GM12872 (cell line): Measurements from ENCODE around the gene PHF21B.

Experiments used
- TF ChIP-seq, protein P1 (sequence below): IDR thresholded peaks from 3 replicates; pipeline ENCODE4 v1.5.1; 2011; ENCODE audit warnings: low read depth, mild to moderate bottlenecking, low read length, moderate library complexity; ENCODE audit not compliant: insufficient read depth

PHF21B gene

GRCh38 chr22:44986926-44987325 lies 22.9 kb downstream of the PHF21B start:
- TF ChIP-seq, protein P1, sequence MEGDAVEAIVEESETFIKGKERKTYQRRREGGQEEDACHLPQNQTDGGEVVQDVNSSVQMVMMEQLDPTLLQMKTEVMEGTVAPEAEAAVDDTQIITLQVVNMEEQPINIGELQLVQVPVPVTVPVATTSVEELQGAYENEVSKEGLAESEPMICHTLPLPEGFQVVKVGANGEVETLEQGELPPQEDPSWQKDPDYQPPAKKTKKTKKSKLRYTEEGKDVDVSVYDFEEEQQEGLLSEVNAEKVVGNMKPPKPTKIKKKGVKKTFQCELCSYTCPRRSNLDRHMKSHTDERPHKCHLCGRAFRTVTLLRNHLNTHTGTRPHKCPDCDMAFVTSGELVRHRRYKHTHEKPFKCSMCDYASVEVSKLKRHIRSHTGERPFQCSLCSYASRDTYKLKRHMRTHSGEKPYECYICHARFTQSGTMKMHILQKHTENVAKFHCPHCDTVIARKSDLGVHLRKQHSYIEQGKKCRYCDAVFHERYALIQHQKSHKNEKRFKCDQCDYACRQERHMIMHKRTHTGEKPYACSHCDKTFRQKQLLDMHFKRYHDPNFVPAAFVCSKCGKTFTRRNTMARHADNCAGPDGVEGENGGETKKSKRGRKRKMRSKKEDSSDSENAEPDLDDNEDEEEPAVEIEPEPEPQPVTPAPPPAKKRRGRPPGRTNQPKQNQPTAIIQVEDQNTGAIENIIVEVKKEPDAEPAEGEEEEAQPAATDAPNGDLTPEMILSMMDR, result no peak

- TF ChIP-seq, protein P1, result no peak
Measured at GRCh38 chr22:44985906-44986527, 23.8 kb downstream of the PHF21B start.

DNA sequence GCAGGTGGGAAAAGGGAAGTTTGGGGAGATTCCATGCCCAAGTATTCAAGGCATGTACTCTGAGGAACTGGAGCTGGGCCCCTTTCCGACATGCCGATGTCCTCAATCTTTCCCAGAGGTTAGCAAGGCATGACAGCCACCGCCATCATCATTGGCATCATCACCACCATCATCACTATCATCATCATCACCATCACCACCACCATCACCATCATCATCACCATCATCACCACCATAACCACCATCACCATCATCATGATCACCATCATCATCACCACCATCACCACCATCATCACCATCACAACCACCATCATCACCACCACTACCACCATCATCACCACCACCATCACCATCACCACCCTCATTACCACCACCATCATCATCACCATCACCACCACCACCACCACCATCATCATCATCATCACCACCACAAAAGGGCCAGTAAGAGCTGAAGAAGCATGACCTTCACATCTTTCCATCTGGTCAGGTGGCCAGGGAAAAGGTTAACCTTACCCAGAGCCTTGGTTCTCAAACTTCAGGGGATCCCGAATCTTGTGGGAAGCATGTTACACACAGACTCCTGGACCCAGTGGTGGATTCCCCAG lies 25.8 kb downstream of the PHF21B start:
- TF ChIP-seq, protein P1, result no peak

DNA sequence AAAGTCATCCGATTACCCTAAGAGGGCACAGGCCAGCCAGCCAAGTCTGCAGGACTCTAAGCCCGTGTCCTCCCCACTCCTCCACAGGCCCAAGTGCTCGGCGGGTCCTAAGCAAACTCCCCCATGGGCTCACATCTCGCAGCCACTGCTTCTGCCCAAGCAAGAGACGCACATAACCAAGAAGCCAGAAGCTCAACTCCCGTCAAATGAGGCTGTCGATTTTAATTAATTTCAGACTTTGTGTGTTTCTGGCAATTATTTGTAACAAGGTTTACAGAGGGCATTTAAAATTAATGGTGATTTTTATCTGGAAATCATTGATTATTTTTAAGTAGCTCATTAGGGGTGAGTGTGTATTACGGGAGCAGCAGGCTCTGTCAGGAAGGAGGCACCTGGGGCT lies 27.4 kb downstream of the PHF21B start:
- TF ChIP-seq, protein P1, result no peak

DNA sequence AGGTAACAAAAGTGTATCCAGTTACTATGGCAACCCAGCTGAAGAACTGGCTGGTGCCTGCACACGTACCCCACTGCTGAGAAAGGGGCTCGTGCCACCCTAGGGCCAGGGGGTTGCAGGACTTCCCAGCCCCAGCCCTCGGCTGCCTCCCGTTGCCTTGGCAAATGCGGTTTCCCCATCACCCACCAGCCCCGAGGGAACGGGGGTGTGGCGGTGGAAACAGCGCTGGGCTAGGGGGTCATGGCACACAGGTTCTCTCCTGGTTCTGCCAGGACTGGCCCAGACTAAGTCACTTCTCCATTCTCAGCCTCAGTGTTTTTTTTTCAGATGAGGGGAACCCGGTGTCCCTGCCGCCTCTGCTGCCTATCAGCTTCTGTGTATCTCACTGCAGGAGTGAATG lies 27.9 kb downstream of the PHF21B start:
- TF ChIP-seq, protein P1, result no peak

DNA sequence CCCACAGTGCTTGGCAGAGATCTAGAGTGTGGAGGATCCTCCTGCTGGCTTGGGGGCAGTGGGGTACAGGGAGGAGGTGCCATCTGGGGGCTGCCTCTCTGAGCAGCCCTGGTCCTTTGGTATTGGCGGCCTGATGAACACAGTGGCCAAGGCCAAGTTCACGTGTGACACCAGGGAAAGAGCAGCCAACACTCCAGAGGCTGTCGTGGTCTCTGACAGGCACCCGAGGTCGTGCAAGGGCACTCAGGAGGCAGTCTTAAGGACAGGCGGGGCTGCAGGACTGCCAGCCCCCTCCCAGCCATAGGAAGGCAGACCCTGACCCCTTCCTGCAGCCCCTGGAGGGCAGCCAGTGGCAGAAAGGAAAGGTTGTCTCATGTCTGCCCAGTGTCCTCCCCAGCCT lies 30.7 kb downstream of the PHF21B start:
- TF ChIP-seq, protein P1, result no peak

DNA sequence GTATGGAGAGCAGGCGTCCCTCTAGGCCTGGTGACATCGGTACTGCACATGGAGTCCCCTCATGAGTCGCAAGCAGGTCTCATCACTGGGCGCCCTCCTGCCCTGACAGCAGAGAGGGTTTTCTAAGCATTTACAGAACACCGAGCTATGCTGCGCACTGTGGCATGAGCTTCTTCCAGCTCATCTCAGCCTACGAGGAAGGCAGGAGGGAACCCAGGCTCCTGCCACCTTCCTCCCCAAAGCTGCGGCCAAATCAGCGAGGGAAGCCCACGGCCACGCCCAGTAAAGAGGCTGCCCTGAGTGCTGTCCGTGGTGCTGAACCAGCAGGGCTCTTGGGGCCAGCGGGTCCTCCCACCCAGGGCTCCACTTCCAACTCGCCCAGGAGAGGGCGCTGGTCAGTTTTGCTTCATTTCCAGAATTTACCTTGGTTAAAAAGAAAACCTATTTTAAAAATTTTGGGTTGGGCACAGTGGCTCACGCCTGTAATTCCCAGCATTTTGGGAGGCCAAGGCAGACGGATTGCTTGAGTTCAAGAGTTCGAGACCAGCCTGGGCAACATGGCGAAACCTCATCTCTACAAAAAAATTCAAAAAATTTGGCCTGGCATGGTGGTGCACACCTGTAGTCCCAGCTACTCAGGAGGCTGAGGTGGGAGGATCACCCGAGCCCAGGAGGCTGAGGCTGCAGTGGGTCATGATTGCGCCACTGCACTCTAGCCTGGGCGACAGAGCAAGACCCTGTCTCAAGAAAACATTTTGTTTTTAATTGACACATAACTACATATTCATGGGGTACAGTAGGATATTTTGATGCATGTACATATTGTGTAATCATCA lies 34.2 kb downstream of the PHF21B start:
- TF ChIP-seq, protein P1, result peak; percentile 65; the same call in 2 of the 3 replicates
